Muscle of leg (tissue), 11 donors: ENCODE results near the gene GCH1. TPM values are rescaled to one million over a fixed set of nuclear protein-coding genes. Genes with fewer than 3 reads are reported as not detected.
"Not testable (repeated sequence)": the region's sequence is repeated elsewhere in the genome, so short reads cannot be mapped to it uniquely, and the experiment has no call there.

Experiments
- DNase-seq: peaks from one replicate; pipeline ENCODE4 v3.0.0; 2013
- H3K27ac ChIP-seq: one replicate; pipeline ENCODE4 v1.5.1; 2013; ENCODE audit warnings: mild to moderate bottlenecking, low read length, control low read depth
- H3K27me3 ChIP-seq: one replicate; pipeline ENCODE4 v1.6.1; 2013; ENCODE audit warnings: low read length; ENCODE audit not compliant: control insufficient read depth, insufficient read depth
- H3K36me3 ChIP-seq: one replicate; pipeline ENCODE4 v1.6.1; 2013; ENCODE audit warnings: low read length; ENCODE audit not compliant: control insufficient read depth, insufficient read depth
- H3K4me1 ChIP-seq: one replicate; pipeline ENCODE4 v1.6.1; 2013; ENCODE audit warnings: low read length; ENCODE audit not compliant: control insufficient read depth, insufficient read depth
- H3K4me3 ChIP-seq: one replicate; pipeline ENCODE4 v1.5.1; 2013; ENCODE audit warnings: low read length, control low read depth
- H3K9me3 ChIP-seq: replicated peaks from 2 replicates; pipeline ENCODE4 v1.6.1; 2013; ENCODE audit warnings: low read depth, low read length; ENCODE audit not compliant: control insufficient read depth
- WGBS: methylation state at CpG from one replicate; pipeline ENCODE4 v1.1.5; 2013; ENCODE audit warnings: missing lambda C conversion rate; ENCODE audit not compliant: insufficient coverage; 5-methylcytosine and 5-hydroxymethylcytosine counted together
- polyA plus RNA-seq, 8 donors: library from polyadenylated mRNA; unstranded; fragments of 120-200 nt; gene quantifications; one replicate each; pipeline versions ENCODE4 v1.2.1 to v1.2.3, GENCODE V29; 2013; ENCODE audit warnings: inconsistent platforms in 1 of 8, low replicate concordance in 1 of 8; ENCODE audit not compliant: insufficient read length in 8 of 8, insufficient read depth in 1 of 8
- total RNA-seq: library from RNA; stranded (reverse); fragments of 120-200 nt; gene quantifications from one replicate; pipeline ENCODE4 v1.2.4, GENCODE V29; 2013

GCH1 gene
- total and polyA plus RNA-seq, 9 donors, result 2.7 to 5.2 (median 4.2) TPM

GRCh38 chr14:54893151-54893760 lies 9.4 kb downstream of the GCH1 start:
- peak; percentile 49 for DNase-seq
- no peak overlapping the region for H3K27ac ChIP-seq
- WGBS, result no CpG with 5 or more reads among the region's 3 CpGs
- H3K27me3 ChIP-seq, result peaks cover 2% of the 10 kb centered on the region
- no peak overlapping the region for H3K4me3 ChIP-seq
- no peaks in the 10 kb centered on the region for H3K9me3 ChIP-seq
- H3K36me3 ChIP-seq, result no peaks in the 10 kb centered on the region
- H3K4me1 ChIP-seq, result no peaks in the 10 kb centered on the region

DNA sequence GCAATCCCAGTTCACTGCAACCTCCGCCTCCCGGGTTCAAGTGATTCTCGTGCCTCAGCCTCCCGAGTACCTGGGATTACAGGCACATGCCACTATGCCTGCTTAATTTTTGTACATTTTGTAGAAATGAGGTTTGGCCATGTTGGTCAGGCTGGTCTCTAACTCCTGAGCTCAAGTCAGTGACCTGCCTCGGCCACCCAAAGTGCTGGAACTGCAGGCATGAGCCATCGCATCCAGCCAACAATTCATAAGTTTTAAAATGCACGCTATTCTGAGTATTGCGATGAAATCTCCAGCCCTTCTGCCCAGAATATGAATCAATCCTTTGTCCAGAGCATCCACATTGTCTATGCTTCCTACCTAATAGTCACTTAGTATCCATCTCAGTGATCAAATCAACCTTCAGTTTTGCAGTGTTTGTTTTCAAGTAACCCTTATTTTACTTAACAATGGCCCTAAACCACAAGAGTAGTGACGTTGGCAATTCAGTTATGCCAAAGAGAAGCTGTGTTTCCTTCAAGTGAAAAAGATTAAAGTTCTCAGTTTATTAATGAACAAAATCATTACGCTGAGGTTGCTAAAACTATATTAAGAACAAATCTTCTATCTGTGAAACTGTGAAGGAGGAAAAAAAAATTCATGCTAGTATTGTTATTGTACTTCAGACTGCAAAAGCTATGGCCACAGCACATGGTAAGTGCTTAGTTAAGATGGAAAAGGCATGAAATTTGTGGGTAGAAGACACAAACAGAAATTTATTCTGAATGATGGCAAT lies 11.0 kb downstream of the GCH1 start:
- no peak overlapping the region for H3K4me3 ChIP-seq
- H3K36me3 ChIP-seq, result no peaks in the 10 kb centered on the region
- no peak for DNase-seq
- H3K27me3 ChIP-seq, result peaks cover 2% of the 10 kb centered on the region
- no peak overlapping the region for H3K27ac ChIP-seq
- WGBS, result 91% methylated on average over 7 of the region's 10 CpGs
- no peaks in the 10 kb centered on the region for H3K9me3 ChIP-seq
- no peaks in the 10 kb centered on the region for H3K4me1 ChIP-seq

DNA sequence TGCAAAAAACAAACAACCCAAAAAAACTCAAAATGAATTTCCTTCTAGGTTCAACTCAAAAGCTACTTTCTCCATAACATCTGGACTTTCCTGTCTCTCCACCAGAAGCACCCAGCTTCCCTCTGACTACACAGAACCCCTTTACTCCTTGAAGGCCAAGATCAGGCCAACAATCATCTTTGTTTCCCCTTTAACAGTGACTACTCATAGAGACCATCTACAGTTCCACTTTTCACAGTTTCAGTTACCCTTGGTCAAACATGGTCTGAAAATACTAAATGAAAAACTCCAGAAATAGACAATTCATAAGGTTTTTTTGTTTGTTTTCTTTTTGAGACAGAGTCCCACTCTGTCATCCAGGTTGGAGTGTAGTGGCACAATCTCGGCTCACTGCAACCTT lies 11.8 kb downstream of the GCH1 start:
- no CpG with 5 or more reads among the region's 1 CpG for WGBS
- Histone ChIP-seq H3K27me3 (peaks cover 2% of the 10 kb centered on the region), H3K4me1 (no peaks in the 10 kb centered on the region), H3K9me3 (no peaks in the 10 kb centered on the region), H3K27ac (no peak overlapping the region), H3K4me3 (no peak overlapping the region), H3K36me3 (no peaks in the 10 kb centered on the region)
- peak; percentile 32 for DNase-seq

DNA sequence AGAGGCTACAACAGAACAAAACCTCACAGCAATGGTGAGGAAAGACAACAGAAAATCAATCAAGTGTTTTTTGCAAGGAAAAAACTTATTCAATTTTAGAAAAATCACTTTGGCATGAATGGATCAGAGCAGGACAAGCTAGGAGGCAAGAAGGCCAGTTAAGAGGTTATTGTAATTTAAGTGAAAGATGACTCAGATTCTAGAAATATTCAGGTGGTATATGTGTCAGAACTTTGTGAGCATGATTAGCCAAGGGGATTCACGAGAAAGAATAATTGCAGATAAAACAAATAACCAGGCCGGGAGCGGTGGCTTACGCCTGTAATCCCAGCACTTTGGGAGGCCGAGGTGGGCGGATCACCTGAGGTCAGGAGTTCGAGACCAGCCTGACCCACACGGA lies 12.7 kb downstream of the GCH1 start:
- Histone ChIP-seq H3K27ac (no peak overlapping the region), H3K4me3 (no peak overlapping the region), H3K9me3 (no peaks in the 10 kb centered on the region), H3K27me3 (peaks cover 2% of the 10 kb centered on the region), H3K36me3 (no peaks in the 10 kb centered on the region), H3K4me1 (no peaks in the 10 kb centered on the region)
- WGBS, result 88% methylated on average over 1 of the region's 8 CpGs
- DNase-seq, result no peak

- no peak overlapping the region for H3K4me3 ChIP-seq
- no peaks in the 10 kb centered on the region for H3K4me1 ChIP-seq
- no CpG with 5 or more reads among the region's 6 CpGs for WGBS
- no peaks in the 10 kb centered on the region for H3K9me3 ChIP-seq
- H3K27me3 ChIP-seq, result no peaks in the 10 kb centered on the region
- no peak for DNase-seq
- H3K27ac ChIP-seq, result no peak overlapping the region
- no peaks in the 10 kb centered on the region for H3K36me3 ChIP-seq
Measured at GRCh38 chr14:54882521-54882920, 20.1 kb downstream of the GCH1 start.

GRCh38 chr14:54881761-54882401 lies 20.7 kb downstream of the GCH1 start:
- no peaks in the 10 kb centered on the region for H3K4me1 ChIP-seq
- DNase-seq, result peak; percentile 67
- H3K9me3 ChIP-seq, result no peaks in the 10 kb centered on the region
- no peaks in the 10 kb centered on the region for H3K36me3 ChIP-seq
- H3K27me3 ChIP-seq, result no peaks in the 10 kb centered on the region
- H3K27ac ChIP-seq, result peak overlapping the region; percentile 70
- WGBS, result 50% methylated on average over 2 of the region's 5 CpGs
- no peak overlapping the region for H3K4me3 ChIP-seq

DNA sequence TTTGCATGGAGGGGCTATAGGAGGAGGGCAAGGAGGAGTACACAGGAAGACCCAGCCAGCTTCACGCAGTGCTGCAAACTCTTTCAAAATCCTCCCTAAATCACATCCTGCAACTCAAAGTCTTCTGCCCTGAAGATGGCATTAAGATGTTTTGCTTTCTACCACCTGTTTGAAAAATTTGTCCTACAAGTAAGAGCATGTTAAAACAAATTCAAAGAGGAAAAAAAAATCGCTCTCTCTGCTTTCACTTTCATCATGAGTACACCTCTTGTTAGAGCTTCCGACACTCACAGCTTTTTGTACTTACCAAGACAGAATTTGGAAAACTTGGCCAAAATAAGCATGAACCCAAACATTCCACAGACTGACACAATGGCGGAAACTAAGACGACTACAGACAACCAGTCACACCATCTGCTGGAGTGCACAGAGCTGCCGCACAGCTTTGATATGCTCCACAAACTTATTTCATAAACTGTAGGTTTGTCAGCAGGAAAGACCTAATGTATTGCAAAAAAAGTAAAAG lies 21.3 kb downstream of the GCH1 start:
- 40% methylated on average over 2 of the region's 6 CpGs for WGBS
- Histone ChIP-seq H3K4me3 (peak overlapping the region; percentile 10), H3K9me3 (no peaks in the 10 kb centered on the region), H3K27ac (peak overlapping the region; percentile 70), H3K4me1 (no peaks in the 10 kb centered on the region), H3K36me3 (no peaks in the 10 kb centered on the region), H3K27me3 (no peaks in the 10 kb centered on the region)
- DNase-seq, result peak; percentile 67

GRCh38 chr14:54877703-54878021 lies 25.0 kb downstream of the GCH1 start:
- no peaks in the 10 kb centered on the region for H3K9me3 ChIP-seq
- H3K27me3 ChIP-seq, result no peaks in the 10 kb centered on the region
- H3K4me1 ChIP-seq, result no peaks in the 10 kb centered on the region
- H3K36me3 ChIP-seq, result no peaks in the 10 kb centered on the region
- no peak for DNase-seq
- 67% methylated on average over 2 of the region's 3 CpGs for WGBS
- H3K4me3 ChIP-seq, result no peak overlapping the region
- H3K27ac ChIP-seq, result no peak overlapping the region

GRCh38 chr14:54877015-54877702 lies 25.5 kb downstream of the GCH1 start:
- Histone ChIP-seq H3K27ac (no peak overlapping the region), H3K4me3 (no peak overlapping the region), H3K4me1 (no peaks in the 10 kb centered on the region), H3K36me3 (no peaks in the 10 kb centered on the region), H3K27me3 (no peaks in the 10 kb centered on the region), H3K9me3 (no peaks in the 10 kb centered on the region)
- DNase-seq, result no peak
- 49% methylated on average over 3 of the region's 5 CpGs for WGBS

GRCh38 chr14:54875648-54876047 lies 27.0 kb downstream of the GCH1 start:
- WGBS, result no CpG with 5 or more reads among the region's 2 CpGs
- not testable (repeated sequence) for H3K36me3 ChIP-seq, DNase-seq, H3K9me3 ChIP-seq, H3K27ac ChIP-seq, H3K4me3 ChIP-seq, H3K27me3 ChIP-seq, H3K4me1 ChIP-seq
